Fibroblast of villous mesenchyme (primary cell): ENCODE results near the gene PCDH12. TPM values are rescaled to one million over a fixed set of nuclear protein-coding genes. Genes with fewer than 3 reads are reported as not detected.
A peak's percentile ranks its signal among the peaks of the same experiment; 100 is the strongest.

Source experiments
- DNase-seq: peaks from one replicate; pipeline ENCODE4 v3.0.0-alpha.2; 2010; ENCODE audit warnings: low read depth
- H3K4me3 ChIP-seq: 2 replicates; pipeline ENCODE4 v1.5.1; 2011; ENCODE audit warnings: low read depth, mild to moderate bottlenecking, low read length
- total RNA-seq: library from RNA; depleted of rRNA; stranded (reverse); fragments of >200 nt; gene quantifications from 2 replicates; pipeline ENCODE4 v1.2.3, GENCODE V29; 2012
- TF ChIP-seq, protein P1 (sequence below): IDR thresholded peaks from 2 replicates; pipeline ENCODE4 v1.5.1; 2012; ENCODE audit warnings: low read depth, mild to moderate bottlenecking, low read length; ENCODE audit not compliant: insufficient read depth

PCDH12 gene
- total RNA-seq, 1 donor: under 0.01 TPM

DNA sequence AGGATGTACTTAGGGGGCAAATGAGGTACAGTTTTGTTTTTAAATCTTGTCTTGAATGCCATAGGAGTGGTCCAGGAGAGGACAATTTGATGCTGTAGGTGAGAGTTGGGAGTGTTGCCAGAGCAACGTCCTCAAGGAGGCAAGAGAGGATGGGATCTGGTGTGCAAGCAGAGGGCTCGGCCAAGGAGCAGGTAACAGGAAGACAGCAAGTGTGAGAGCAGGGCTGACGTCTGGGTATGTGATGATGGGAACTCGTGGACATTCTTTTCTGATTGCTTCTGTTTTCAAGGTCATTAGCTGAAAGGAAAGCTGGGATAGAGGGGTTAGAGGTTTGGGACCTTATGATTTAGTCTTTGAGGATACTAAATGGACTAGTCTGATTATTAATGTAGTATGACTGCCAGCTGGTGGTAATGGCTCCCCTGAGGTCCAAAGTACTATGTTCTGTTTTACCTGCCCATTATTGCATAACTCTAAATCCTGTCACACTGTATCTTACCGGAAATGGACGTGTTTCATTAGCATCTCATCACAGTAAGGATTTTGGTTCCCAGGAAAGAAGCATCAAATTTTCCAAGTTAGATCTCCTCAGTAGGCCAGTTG is 39.5 kb upstream of the PCDH12 start:
- DNase-seq: no peak
- no peak overlapping the region for H3K4me3 ChIP-seq
- TF ChIP-seq, protein P1, sequence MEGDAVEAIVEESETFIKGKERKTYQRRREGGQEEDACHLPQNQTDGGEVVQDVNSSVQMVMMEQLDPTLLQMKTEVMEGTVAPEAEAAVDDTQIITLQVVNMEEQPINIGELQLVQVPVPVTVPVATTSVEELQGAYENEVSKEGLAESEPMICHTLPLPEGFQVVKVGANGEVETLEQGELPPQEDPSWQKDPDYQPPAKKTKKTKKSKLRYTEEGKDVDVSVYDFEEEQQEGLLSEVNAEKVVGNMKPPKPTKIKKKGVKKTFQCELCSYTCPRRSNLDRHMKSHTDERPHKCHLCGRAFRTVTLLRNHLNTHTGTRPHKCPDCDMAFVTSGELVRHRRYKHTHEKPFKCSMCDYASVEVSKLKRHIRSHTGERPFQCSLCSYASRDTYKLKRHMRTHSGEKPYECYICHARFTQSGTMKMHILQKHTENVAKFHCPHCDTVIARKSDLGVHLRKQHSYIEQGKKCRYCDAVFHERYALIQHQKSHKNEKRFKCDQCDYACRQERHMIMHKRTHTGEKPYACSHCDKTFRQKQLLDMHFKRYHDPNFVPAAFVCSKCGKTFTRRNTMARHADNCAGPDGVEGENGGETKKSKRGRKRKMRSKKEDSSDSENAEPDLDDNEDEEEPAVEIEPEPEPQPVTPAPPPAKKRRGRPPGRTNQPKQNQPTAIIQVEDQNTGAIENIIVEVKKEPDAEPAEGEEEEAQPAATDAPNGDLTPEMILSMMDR: no peak

- TF ChIP-seq, protein P1: no peak
- no peak overlapping the region for H3K4me3 ChIP-seq
- DNase-seq: no peak
Measured at GRCh38 chr5:141995656-141996055, 37.7 kb upstream of the PCDH12 start.

DNA sequence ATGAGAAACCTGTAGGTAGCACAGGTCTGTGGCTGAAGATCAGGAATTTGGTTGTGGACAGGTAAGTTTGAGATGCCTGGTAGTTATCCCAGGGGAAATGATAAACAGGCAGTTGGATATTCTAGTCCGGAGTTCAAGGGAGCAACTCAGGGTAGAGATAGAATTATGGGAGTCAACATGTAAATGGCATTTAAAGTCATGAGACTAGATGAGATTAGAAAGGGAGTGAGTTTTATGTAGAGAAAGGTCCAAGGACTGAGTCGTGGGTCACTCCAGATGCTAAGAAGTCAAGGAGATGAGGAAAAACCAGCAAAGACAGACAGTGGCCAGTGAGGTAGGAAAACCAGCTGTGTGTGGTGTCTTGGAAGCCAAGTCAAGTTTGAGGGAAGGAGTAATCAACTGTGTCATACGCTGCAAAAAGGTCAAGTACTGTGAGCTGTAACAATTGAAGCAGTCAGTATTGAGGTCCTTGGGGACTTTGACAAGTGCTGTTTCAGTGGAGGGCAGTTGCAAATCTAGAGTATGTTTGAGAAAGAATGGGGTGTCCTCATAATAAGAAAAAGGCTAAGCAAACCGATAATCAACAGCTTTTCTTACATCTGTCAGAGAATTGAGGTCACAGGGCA is 36.6 kb upstream of the PCDH12 start:
- TF ChIP-seq, protein P1: no peak
- H3K4me3 ChIP-seq: no peak overlapping the region
- DNase-seq: no peak

DNA sequence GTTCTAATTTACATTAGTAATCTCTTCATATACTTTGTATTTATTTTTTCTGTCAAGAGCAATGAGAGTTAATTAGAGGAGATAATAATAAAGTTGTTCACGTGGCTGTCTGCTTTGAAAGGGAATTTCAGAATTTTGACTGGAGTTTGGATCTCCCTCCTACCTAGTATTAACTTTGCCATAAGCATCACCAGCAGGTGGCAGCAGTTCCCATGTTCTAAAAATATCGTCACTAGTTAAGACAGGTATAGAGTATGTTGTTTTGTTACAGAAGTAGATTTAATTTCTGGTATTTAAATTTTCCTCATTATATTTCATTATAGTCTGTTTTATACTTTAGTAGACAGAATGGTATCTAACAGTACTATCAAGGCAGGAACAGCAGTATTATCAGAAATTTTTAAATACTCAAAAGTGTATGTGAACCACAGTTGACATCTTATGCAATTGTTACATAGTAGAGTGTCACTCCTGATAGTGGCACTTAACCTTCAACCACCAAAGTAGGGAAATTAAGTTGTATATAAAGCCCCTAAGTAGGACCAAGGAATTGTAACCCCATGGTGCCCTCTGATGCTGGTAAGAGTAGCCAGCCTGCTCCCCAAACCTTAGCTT is 34.5 kb upstream of the PCDH12 start:
- TF ChIP-seq, protein P1: peak; percentile 71
- peak; percentile 67 for DNase-seq
- no peak overlapping the region for H3K4me3 ChIP-seq

DNA sequence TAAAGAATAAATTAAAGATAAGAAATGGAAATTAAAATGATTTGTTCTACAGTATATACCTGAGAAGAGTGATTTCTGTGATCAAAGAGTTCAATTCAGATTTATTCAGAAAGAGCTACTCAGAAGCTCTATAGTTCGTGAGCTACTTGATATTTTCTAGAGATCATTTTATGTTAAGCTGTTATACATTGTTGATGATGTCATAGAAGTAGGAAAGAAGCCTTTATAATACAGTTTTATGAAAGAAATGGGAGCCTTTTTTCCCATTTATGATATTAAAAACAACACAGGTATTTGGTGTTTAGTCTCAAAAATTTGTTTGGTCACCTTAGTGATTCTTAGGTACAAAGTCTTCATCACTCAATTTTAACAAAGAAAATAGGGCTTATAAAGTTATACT is 31.7 kb upstream of the PCDH12 start:
- TF ChIP-seq, protein P1: no peak
- no peak for DNase-seq
- H3K4me3 ChIP-seq: no peak overlapping the region

DNA sequence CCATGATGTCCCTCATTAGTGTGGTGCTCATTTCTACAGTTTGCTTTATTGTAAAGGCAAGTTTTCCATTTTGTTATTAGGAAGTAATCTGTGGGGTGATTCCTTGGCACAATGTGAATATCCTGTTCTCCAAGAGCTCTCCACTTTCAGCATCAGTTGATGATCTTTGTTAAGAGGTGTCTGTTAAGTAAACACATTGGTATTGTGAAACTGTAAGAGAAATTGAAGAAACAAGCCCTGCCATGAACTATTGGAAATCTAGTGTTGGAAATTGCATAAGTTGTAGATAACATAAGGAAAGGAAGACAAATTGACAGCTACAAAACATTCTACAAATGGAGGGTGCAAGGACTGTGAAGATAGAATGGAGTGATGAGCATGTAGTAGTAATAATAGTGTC is 28.1 kb upstream of the PCDH12 start:
- TF ChIP-seq, protein P1: no peak
- DNase-seq: peak; percentile 12

More for the DNA sequence above, 28.1 kb upstream of the PCDH12 start:
- H3K4me3 ChIP-seq: no peak overlapping the region
